ENCODE data around the gene DAW1.

DAW1 gene

DNA sequence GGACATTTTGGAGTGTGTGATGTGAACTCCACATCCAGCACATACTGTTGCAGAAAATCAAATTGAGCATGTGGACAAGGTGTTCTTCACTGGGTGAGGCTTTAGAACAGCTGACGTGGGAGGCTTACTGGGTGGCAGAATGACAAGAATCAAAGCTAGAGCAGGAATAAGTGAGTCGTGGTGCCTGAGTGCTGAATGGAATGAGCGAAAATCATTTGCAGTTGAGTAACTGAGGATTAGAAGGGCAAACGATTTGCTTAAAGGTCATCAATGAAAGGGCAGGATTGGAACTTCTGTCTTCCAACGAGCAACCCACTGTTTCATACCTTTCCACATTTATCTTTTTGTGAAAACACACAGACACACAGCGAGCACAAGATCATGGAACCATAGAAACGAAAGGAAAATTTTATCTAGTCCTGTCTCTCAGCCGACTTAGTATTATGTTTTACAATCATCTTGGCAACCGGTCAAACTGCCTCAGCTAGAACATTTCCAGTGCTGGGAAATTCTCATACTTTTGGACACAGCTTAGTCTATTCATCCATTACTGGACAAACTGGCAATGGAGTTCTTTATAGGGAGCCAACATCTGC is 7.2 kb upstream of the DAW1 start:
- Histone ChIP-seq H3K27ac (replicated peaks) (no peak overlapping the region), H3K4me3 (replicated peaks; ENCODE audit: insufficient read depth, low read length) (no peak overlapping the region), H3K27me3 (ENCODE audit: insufficient read depth, poor library complexity, severe bottlenecking) (no peaks in the 10 kb centered on the region)
- TF ChIP-seq SPI1 (IDR thresholded peaks at IDR 0.05; ENCODE audit: borderline replicate concordance, low read depth) = no peak
- TF ChIP-seq, protein P1, sequence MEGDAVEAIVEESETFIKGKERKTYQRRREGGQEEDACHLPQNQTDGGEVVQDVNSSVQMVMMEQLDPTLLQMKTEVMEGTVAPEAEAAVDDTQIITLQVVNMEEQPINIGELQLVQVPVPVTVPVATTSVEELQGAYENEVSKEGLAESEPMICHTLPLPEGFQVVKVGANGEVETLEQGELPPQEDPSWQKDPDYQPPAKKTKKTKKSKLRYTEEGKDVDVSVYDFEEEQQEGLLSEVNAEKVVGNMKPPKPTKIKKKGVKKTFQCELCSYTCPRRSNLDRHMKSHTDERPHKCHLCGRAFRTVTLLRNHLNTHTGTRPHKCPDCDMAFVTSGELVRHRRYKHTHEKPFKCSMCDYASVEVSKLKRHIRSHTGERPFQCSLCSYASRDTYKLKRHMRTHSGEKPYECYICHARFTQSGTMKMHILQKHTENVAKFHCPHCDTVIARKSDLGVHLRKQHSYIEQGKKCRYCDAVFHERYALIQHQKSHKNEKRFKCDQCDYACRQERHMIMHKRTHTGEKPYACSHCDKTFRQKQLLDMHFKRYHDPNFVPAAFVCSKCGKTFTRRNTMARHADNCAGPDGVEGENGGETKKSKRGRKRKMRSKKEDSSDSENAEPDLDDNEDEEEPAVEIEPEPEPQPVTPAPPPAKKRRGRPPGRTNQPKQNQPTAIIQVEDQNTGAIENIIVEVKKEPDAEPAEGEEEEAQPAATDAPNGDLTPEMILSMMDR (IDR thresholded peaks at IDR 0.05; ENCODE audit: insufficient read depth, low read length) = no peak
- TF ChIP-seq, protein P2, sequence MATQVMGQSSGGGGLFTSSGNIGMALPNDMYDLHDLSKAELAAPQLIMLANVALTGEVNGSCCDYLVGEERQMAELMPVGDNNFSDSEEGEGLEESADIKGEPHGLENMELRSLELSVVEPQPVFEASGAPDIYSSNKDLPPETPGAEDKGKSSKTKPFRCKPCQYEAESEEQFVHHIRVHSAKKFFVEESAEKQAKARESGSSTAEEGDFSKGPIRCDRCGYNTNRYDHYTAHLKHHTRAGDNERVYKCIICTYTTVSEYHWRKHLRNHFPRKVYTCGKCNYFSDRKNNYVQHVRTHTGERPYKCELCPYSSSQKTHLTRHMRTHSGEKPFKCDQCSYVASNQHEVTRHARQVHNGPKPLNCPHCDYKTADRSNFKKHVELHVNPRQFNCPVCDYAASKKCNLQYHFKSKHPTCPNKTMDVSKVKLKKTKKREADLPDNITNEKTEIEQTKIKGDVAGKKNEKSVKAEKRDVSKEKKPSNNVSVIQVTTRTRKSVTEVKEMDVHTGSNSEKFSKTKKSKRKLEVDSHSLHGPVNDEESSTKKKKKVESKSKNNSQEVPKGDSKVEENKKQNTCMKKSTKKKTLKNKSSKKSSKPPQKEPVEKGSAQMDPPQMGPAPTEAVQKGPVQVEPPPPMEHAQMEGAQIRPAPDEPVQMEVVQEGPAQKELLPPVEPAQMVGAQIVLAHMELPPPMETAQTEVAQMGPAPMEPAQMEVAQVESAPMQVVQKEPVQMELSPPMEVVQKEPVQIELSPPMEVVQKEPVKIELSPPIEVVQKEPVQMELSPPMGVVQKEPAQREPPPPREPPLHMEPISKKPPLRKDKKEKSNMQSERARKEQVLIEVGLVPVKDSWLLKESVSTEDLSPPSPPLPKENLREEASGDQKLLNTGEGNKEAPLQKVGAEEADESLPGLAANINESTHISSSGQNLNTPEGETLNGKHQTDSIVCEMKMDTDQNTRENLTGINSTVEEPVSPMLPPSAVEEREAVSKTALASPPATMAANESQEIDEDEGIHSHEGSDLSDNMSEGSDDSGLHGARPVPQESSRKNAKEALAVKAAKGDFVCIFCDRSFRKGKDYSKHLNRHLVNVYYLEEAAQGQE (IDR thresholded peaks at IDR 0.05; ENCODE audit: insufficient replicate concordance, low read depth) = no peak
- no peak for DNase-seq (ENCODE audit: low read depth in 1 of 2, low spot score in 1 of 2)

DNA sequence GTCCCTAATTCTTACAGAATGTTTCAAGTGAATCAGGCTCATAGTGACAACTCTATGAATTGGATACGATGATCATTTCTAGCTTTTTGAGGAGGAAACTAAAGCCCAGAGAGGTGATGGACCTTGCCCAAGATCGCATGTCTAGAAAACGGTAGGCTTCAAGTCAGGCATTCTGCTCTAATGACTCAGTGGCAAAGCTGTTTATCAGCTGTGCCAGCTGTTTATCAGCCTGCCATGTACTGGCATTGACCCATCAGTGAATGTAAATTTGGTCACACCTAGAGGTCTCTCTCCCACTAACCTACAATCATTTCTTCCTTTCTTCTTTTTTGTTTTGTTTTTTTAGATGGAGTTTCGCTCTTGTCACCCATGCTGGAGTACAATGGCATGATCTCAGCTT is 6.1 kb upstream of the DAW1 start:
- TF ChIP-seq SPI1 (IDR thresholded peaks at IDR 0.05; ENCODE audit: borderline replicate concordance, low read depth) (no peak), GABPA (IDR thresholded peaks at IDR 0.05; ENCODE audit: low read depth) (no peak), POLR2AphosphoS5 (IDR thresholded peaks at IDR 0.05; ENCODE audit: low read depth) (no peak)
- TF ChIP-seq, protein P1 (IDR thresholded peaks at IDR 0.05; ENCODE audit: insufficient read depth, low read length) = no peak
- TF ChIP-seq, protein P2 (IDR thresholded peaks at IDR 0.05; ENCODE audit: insufficient replicate concordance, low read depth) = no peak
- no peak overlapping the region for H3K27ac ChIP-seq (replicated peaks)
- no peaks in the 10 kb centered on the region for H3K27me3 ChIP-seq (ENCODE audit: insufficient read depth, poor library complexity, severe bottlenecking)
- H3K4me3 ChIP-seq (replicated peaks; ENCODE audit: insufficient read depth, low read length) = no peak overlapping the region
- DNase-seq (ENCODE audit: low read depth in 1 of 2, low spot score in 1 of 2) = no peak

DNA sequence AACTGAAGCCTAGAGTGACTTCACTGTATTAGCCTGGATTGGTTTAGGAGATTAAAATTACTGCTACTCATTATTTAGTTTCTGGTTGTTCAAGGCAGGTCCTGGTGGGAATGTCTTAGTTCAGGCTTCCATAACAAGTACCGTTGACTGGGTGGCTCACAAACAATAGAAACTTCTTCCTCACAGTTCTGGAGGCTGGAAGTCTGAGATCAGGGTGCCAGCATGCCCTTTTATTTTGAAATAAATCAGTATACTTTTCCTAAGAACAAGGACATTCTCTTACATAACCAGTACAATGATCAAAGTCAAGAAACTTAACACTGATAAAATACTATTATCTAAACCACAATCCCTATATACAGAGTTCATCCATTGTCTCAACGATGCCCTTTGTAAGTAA is 4.0 kb upstream of the DAW1 start:
- Histone ChIP-seq H3K4me3 (replicated peaks; ENCODE audit: insufficient read depth, low read length) (no peak overlapping the region), H3K27ac (replicated peaks) (no peak overlapping the region), H3K27me3 (ENCODE audit: insufficient read depth, poor library complexity, severe bottlenecking) (peaks cover 3% of the 10 kb centered on the region)
- DNase-seq (ENCODE audit: low read depth in 1 of 2, low spot score in 1 of 2) = no peak
- TF ChIP-seq POLR2AphosphoS5 (IDR thresholded peaks at IDR 0.05; ENCODE audit: low read depth) (no peak), SPI1 (IDR thresholded peaks at IDR 0.05; ENCODE audit: borderline replicate concordance, low read depth) (no peak), GABPA (IDR thresholded peaks at IDR 0.05; ENCODE audit: low read depth) (no peak)
- TF ChIP-seq, protein P2 (IDR thresholded peaks at IDR 0.05; ENCODE audit: insufficient replicate concordance, low read depth) = no peak
- TF ChIP-seq, protein P1 (IDR thresholded peaks at IDR 0.05; ENCODE audit: insufficient read depth, low read length) = no peak

All from HL-60 (cell line).